VCaP (cell line): ENCODE data around the gene MORF4L1.
A peak's percentile ranks its signal among the peaks of the same experiment; 100 is the strongest.

Source experiments
- H3K27ac ChIP-seq: fragments of 450-650 bp; 2 replicates; pipeline ENCODE4 v1.5.1; 2017
- CTCF ChIP-seq: fragments of 450-650 bp; conservative IDR thresholded peaks from 2 replicates; pipeline ENCODE4 v1.5.1; 2017; ENCODE audit warnings: mild to moderate bottlenecking, moderate library complexity

MORF4L1 gene

GRCh38 chr15:78938658-78939488 is 66.2 kb downstream of the MORF4L1 start:
- H3K27ac ChIP-seq: no peak overlapping the region
- no peak for TF ChIP-seq CTCF

GRCh38 chr15:78942741-78943140 is 70.1 kb downstream of the MORF4L1 start:
- no peak for TF ChIP-seq CTCF
- H3K27ac ChIP-seq: no peak overlapping the region

GRCh38 chr15:78943692-78944091 is 71.0 kb downstream of the MORF4L1 start:
- peak overlapping the region; percentile 78; the same call in 1 of the 2 replicates for H3K27ac ChIP-seq
- no peak for TF ChIP-seq CTCF

GRCh38 chr15:78944202-78944625 is 71.5 kb downstream of the MORF4L1 start:
- no peak for TF ChIP-seq CTCF

GRCh38 chr15:78944669-78945407 is 72.1 kb downstream of the MORF4L1 start, which contains the start of gene CTSH:
Gene CTSH, minus strand, starts transcription at chr15:78945046. Its CDS starts 65 bp downstream, at chr15:78944981.
- peak; percentile 12; the same call in 1 of the 2 replicates for TF ChIP-seq CTCF
- H3K27ac ChIP-seq: peak within 1 kb of the TSS; percentile 78

More at GRCh38 chr15:78944202-78944625, 71.5 kb downstream of the MORF4L1 start:
- peak overlapping the region; percentile 78 for H3K27ac ChIP-seq

- no peak for TF ChIP-seq CTCF
- no peak overlapping the region; the same call in 1 of the 2 replicates for H3K27ac ChIP-seq
Observed at GRCh38 chr15:78946493-78946892, 73.8 kb downstream of the MORF4L1 start.

- no peak for TF ChIP-seq CTCF
- H3K27ac ChIP-seq: no peak overlapping the region; the same call in 1 of the 2 replicates
Observed at GRCh38 chr15:78947506-78947905, 74.8 kb downstream of the MORF4L1 start.
